Peyer's patch (tissue), 4 donors: ENCODE measurements around the gene FSIP1. TPM values are rescaled to one million over a fixed set of nuclear protein-coding genes. Genes with fewer than 3 reads are reported as not detected.

Experiments used
- DNase-seq, 3 donors: peaks; one replicate each; pipeline ENCODE4 v3.0.0-alpha.2; 2017 to 2019
- H3K27ac ChIP-seq, 4 donors: fragments of 200-600 bp; sonication (generic); one replicate each; pipeline ENCODE4 v1.5.1; 2016 to 2019
- H3K27me3 ChIP-seq, 2 donors: fragments of 200-600 bp; sonication (generic); one replicate each; pipeline ENCODE4 v1.5.1; 2019
- H3K36me3 ChIP-seq, 3 donors: fragments of 200-600 bp; sonication (generic); one replicate each; pipeline ENCODE4 v1.5.1; 2016 to 2019
- H3K4me1 ChIP-seq, 4 donors: fragments of 200-600 bp; sonication (generic); one replicate each; pipeline ENCODE4 v1.5.1; 2016 to 2019
- H3K4me3 ChIP-seq, 4 donors: fragments of 200-600 bp; sonication (generic); 1 replicate in 3 of 4; 2 replicates in 1 of 4; pipeline ENCODE4 v1.5.1; 2016 to 2019; ENCODE audit warnings: mild to moderate bottlenecking in 1 of 4
- H3K9me3 ChIP-seq, 4 donors: fragments of 200-600 bp; sonication (generic); one replicate each; pipeline ENCODE4 v1.5.1; 2016 to 2019; ENCODE audit warnings: mild to moderate bottlenecking in 1 of 4
- CTCF ChIP-seq, 6 experiments: fragments of 450-650 bp in 4 of 6; fragments of 200-600 bp in 2 of 6; sonication (generic) in 1 of 6; IDR thresholded peaks; one replicate each; pipeline ENCODE4 v1.5.1; 2017 to 2019; ENCODE audit warnings: antibody characterized with exemption in 6 of 6, mild to moderate bottlenecking in 3 of 6, moderate library complexity in 1 of 6
- POLR2A ChIP-seq, 2 donors: fragments of 450-650 bp; IDR thresholded peaks; one replicate each; pipeline ENCODE4 v1.5.1; 2017; ENCODE audit warnings: antibody characterized with exemption in 2 of 2, mild to moderate bottlenecking in 2 of 2, moderate library complexity in 2 of 2
- total RNA-seq, 4 donors: library from RNA; depleted of rRNA; stranded (reverse); fragments of >200 nt; gene quantifications; one replicate each; pipeline ENCODE4 v1.1.0, GENCODE V29; 2016

The FSIP1 gene
- total RNA-seq, 4 donors from 2014 or later = not detected

- H3K27ac ChIP-seq = no peak overlapping the region
- no peaks in the 10 kb centered on the region for H3K4me1 ChIP-seq
- no peaks in the 10 kb centered on the region for H3K36me3 ChIP-seq
- no peak overlapping the region for H3K4me3 ChIP-seq
- TF ChIP-seq CTCF (IDR thresholded peaks at IDR 0.05) (no peak), POLR2A (IDR thresholded peaks at IDR 0.05) (no peak)
- H3K27me3 ChIP-seq = no peaks in the 10 kb centered on the region
- no peaks in the 10 kb centered on the region for H3K9me3 ChIP-seq
- DNase-seq = no peak
These were observed 15.7 kb upstream of the FSIP1 start for GRCh38 chr15:39798382-39798781.

GRCh38 chr15:39797407-39797806, 14.8 kb upstream of the FSIP1 start:
- no peaks in the 10 kb centered on the region for H3K4me1 ChIP-seq
- H3K4me3 ChIP-seq = no peak overlapping the region
- DNase-seq = no peak
- H3K27me3 ChIP-seq = no peaks in the 10 kb centered on the region
- TF ChIP-seq CTCF (IDR thresholded peaks at IDR 0.05) = no peak
- TF ChIP-seq POLR2A (IDR thresholded peaks at IDR 0.05) = no peak
- H3K27ac ChIP-seq = no peak overlapping the region
- no peaks in the 10 kb centered on the region for H3K36me3 ChIP-seq
- no peaks in the 10 kb centered on the region for H3K9me3 ChIP-seq

DNA sequence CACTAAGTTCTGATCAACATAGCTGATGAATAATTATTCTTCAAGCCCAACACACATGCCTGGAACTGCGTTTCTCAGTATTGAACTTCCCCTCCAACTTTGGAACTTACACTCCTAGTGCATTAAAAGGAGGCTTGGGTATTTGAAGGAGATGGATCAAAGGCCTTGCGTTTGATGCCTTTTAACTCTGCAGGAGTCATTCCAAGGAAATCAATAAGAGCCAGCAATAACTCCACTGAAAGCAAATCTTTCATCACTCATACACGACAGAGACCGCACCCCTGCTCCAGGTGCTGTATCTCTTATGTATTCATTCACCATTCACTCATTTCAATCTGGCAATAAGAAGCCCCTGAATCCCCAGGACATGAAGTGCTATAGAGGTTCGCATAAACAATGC, 14.0 kb upstream of the FSIP1 start:
- no peaks in the 10 kb centered on the region for H3K4me1 ChIP-seq
- no peak overlapping the region for H3K27ac ChIP-seq
- H3K27me3 ChIP-seq = no peaks in the 10 kb centered on the region
- no peak for DNase-seq
- H3K9me3 ChIP-seq = no peaks in the 10 kb centered on the region
- TF ChIP-seq CTCF (IDR thresholded peaks at IDR 0.05) (no peak), POLR2A (IDR thresholded peaks at IDR 0.05) (no peak)
- H3K4me3 ChIP-seq = no peak overlapping the region
- no peaks in the 10 kb centered on the region for H3K36me3 ChIP-seq

DNA sequence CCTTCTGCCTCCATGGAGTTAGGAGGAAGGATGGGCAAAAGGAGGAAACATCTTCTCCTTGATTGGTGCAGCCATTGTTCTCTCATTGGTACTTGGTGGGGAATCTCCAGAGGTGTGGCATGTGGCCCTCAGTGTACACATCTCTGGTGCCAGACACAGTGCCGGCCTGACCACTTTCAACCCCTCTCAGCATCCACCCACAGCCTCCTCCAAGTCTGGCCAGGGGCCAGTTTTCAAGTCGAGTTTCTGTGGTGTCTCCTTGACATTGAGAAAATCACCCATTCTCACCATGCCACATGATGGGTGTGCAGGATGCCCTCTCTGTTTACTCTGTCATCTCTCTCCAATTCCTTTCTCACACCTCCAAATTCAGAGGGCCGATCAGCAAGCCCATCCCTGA, 12.8 kb upstream of the FSIP1 start:
- Histone ChIP-seq H3K36me3 (no peaks in the 10 kb centered on the region), H3K27ac (no peak overlapping the region), H3K9me3 (no peaks in the 10 kb centered on the region), H3K27me3 (no peaks in the 10 kb centered on the region), H3K4me1 (no peaks in the 10 kb centered on the region), H3K4me3 (no peak overlapping the region)
- TF ChIP-seq CTCF (IDR thresholded peaks at IDR 0.05) = no peak
- no peak for TF ChIP-seq POLR2A (IDR thresholded peaks at IDR 0.05)
- DNase-seq = no peak

GRCh38 chr15:39794954-39795353, 12.3 kb upstream of the FSIP1 start:
- H3K27me3 ChIP-seq = no peaks in the 10 kb centered on the region
- DNase-seq = no peak

More at GRCh38 chr15:39794954-39795353, 12.3 kb upstream of the FSIP1 start:
- no peaks in the 10 kb centered on the region for H3K36me3 ChIP-seq
- TF ChIP-seq CTCF (IDR thresholded peaks at IDR 0.05) = no peak
- TF ChIP-seq POLR2A (IDR thresholded peaks at IDR 0.05) = no peak
- H3K9me3 ChIP-seq = no peaks in the 10 kb centered on the region
- no peak overlapping the region for H3K27ac ChIP-seq
- H3K4me3 ChIP-seq = no peak overlapping the region
- no peaks in the 10 kb centered on the region for H3K4me1 ChIP-seq
